ENCODE data around the gene NDFIP2.

The NDFIP2 gene

GRCh38 chr13:79532576-79532975 lies 51.6 kb downstream of the NDFIP2 start:
- TF ChIP-seq CTCF (IDR thresholded peaks at IDR 0.05; ENCODE audit: extremely low read depth, missing control alignments): no peak

GRCh38 chr13:79533781-79534400 lies 52.9 kb downstream of the NDFIP2 start:
- no peak for TF ChIP-seq CTCF (IDR thresholded peaks at IDR 0.05; ENCODE audit: extremely low read depth, missing control alignments)
- DNase-seq (ENCODE audit: low spot score): no peak

More at GRCh38 chr13:79532576-79532975, 51.6 kb downstream of the NDFIP2 start:
- no peak for DNase-seq (ENCODE audit: low spot score)

- DNase-seq (ENCODE audit: low spot score): no peak
- TF ChIP-seq CTCF (IDR thresholded peaks at IDR 0.05; ENCODE audit: extremely low read depth, missing control alignments): no peak
These were observed 53.6 kb downstream of the NDFIP2 start for GRCh38 chr13:79534596-79534995.

- no peak for DNase-seq (ENCODE audit: low spot score)
- no peak for TF ChIP-seq CTCF (IDR thresholded peaks at IDR 0.05; ENCODE audit: extremely low read depth, missing control alignments)
These were observed 57.8 kb downstream of the NDFIP2 start for GRCh38 chr13:79538757-79539156.

- DNase-seq (ENCODE audit: low spot score): no peak
- no peak for TF ChIP-seq CTCF (IDR thresholded peaks at IDR 0.05; ENCODE audit: extremely low read depth, missing control alignments)
These were observed 59.5 kb downstream of the NDFIP2 start for GRCh38 chr13:79540504-79540903.

- peak; percentile 55 for TF ChIP-seq CTCF (IDR thresholded peaks at IDR 0.05; ENCODE audit: extremely low read depth, missing control alignments)
- peak; percentile 24 for DNase-seq (ENCODE audit: low spot score)
These were observed 60.6 kb downstream of the NDFIP2 start for GRCh38 chr13:79541426-79542049.

- TF ChIP-seq CTCF (IDR thresholded peaks at IDR 0.05; ENCODE audit: extremely low read depth, missing control alignments): no peak
- DNase-seq (ENCODE audit: low spot score): no peak
These were observed 62.9 kb downstream of the NDFIP2 start for GRCh38 chr13:79543883-79544282.

All from GM20000 (cell line).